H1 (cell line): ENCODE data around the gene SLC13A2. TPM values are rescaled to one million over a fixed set of nuclear protein-coding genes. Genes with fewer than 3 reads are reported as not detected.

Experiments used
- BRCA1 ChIP-seq: IDR thresholded peaks from 2 replicates; pipeline ENCODE4 v1.6.1; 2012; ENCODE audit warnings: low read depth, low read length, improper control_type of control experiment
- POU5F1 ChIP-seq: IDR thresholded peaks from 2 replicates; pipeline ENCODE4 v1.6.1; 2011; ENCODE audit warnings: low read depth, mild to moderate bottlenecking, low read length, moderate library complexity
- RBBP5 ChIP-seq: IDR thresholded peaks from 2 replicates; pipeline ENCODE4 v1.7.1; 2012; ENCODE audit warnings: low read depth, mild to moderate bottlenecking, inconsistent platforms, low read length, moderate library complexity, borderline replicate concordance
- polyA plus RNA-seq, 7 experiments: library from polyadenylated mRNA; depleted of rRNA in 3 of 7; stranded (reverse) in 5 of 7; unstranded in 2 of 7; fragments of >200 nt in 5 of 7; fragments of 200-250 nt in 2 of 7; gene quantifications; 1 replicate in 5 of 7; 2 replicates in 1 of 7; 4 replicates in 1 of 7; pipeline versions ENCODE4 v1.2.1 to v1.2.3, GENCODE V29; 2011 to 2013; ENCODE audit warnings: missing spikeins in 2 of 7, mixed read lengths in 2 of 7
- total RNA-seq: library from RNA; stranded (reverse); fragmentation: NEBNext Ultra II Directional; extraction: Animal tissue kit (Norgen Biotek cat#: 25700); gene quantifications from 2 replicates; pipeline ENCODE4 v1.2.1, GENCODE V29; 2021
- TF ChIP-seq, protein P1 (sequence below): IDR thresholded peaks from 2 replicates; pipeline ENCODE4 v1.6.1; 2012; ENCODE audit warnings: low read length, inconsistent platforms
- TF ChIP-seq, protein P2 (sequence below): IDR thresholded peaks from 2 replicates; pipeline ENCODE4 v1.6.1; 2011; ENCODE audit warnings: low read depth, mild to moderate bottlenecking, low read length; ENCODE audit not compliant: insufficient read depth
- TF ChIP-seq, protein P3 (sequence below): IDR thresholded peaks from 2 replicates; pipeline ENCODE4 v1.6.1; 2012; ENCODE audit warnings: inconsistent platforms

SLC13A2 gene
- total and polyA plus RNA-seq, 2 of the 8 experiments (the other 6 are each of a cell fraction or from before 2014, with no cell fraction given): not detected

DNA sequence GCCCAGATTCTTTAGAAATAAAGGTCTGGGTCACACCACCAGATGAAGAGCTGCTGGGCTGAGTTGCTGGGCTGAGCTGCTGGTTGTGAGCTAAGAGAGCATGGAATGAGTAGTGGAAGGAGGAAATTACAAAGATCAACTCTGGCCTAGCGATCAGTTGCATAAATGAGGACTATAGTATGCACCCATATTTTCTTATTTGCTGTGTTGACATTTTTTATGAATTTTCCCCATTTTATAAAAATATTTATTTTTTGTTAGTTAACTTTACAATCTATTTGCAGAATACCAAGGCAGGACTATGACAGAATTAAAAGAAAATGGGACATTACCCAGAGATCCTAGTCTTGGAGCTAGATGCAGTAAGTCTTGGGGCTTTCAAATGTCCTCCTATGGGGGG, 23.6 kb upstream of the SLC13A2 start (continued):
- TF ChIP-seq, protein P1, sequence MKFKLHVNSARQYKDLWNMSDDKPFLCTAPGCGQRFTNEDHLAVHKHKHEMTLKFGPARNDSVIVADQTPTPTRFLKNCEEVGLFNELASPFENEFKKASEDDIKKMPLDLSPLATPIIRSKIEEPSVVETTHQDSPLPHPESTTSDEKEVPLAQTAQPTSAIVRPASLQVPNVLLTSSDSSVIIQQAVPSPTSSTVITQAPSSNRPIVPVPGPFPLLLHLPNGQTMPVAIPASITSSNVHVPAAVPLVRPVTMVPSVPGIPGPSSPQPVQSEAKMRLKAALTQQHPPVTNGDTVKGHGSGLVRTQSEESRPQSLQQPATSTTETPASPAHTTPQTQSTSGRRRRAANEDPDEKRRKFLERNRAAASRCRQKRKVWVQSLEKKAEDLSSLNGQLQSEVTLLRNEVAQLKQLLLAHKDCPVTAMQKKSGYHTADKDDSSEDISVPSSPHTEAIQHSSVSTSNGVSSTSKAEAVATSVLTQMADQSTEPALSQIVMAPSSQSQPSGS: no peak
- TF ChIP-seq BRCA1 (no peak), POU5F1 (no peak), RBBP5 (no peak)
- TF ChIP-seq, protein P2, sequence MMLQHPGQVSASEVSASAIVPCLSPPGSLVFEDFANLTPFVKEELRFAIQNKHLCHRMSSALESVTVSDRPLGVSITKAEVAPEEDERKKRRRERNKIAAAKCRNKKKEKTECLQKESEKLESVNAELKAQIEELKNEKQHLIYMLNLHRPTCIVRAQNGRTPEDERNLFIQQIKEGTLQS: no peak
- TF ChIP-seq, protein P3, sequence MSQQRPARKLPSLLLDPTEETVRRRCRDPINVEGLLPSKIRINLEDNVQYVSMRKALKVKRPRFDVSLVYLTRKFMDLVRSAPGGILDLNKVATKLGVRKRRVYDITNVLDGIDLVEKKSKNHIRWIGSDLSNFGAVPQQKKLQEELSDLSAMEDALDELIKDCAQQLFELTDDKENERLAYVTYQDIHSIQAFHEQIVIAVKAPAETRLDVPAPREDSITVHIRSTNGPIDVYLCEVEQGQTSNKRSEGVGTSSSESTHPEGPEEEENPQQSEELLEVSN: no peak
